SK-N-SH treated with all-trans-retinoic acid at 6 μM for 48 hours (cell line): ENCODE measurements around the gene CDHR3.

Experiments used
- CREB5 ChIP-seq: fragments of 250-450 bp; sonication (Bioruptor Pico); IDR thresholded peaks from 2 replicates; pipeline ENCODE4 v1.5.1; 2020; ENCODE audit warnings: low read depth, mild to moderate bottlenecking, moderate library complexity
- RARB ChIP-seq: fragments of 250-450 bp; sonication (Bioruptor Pico); IDR thresholded peaks from 2 replicates; pipeline ENCODE4 v1.8.0; 2021; ENCODE audit warnings: mild to moderate bottlenecking, moderate library complexity
- ZFP30 ChIP-seq: fragments of 450-650 bp; formaldehyde crosslinking; IDR thresholded peaks from 2 replicates; pipeline ENCODE4 v1.5.0; 2022; ENCODE audit warnings: mild to moderate bottlenecking, moderate library complexity
- ZNF70 ChIP-seq: fragments of 450-650 bp; formaldehyde crosslinking; IDR thresholded peaks from 2 replicates; pipeline ENCODE4 v1.5.0; 2020; ENCODE audit warnings: mild to moderate bottlenecking, moderate library complexity
- ZNF8 ChIP-seq: fragments of 450-650 bp; formaldehyde crosslinking; IDR thresholded peaks from 2 replicates; pipeline ENCODE4 v1.5.0; 2020; ENCODE audit warnings: mild to moderate bottlenecking, moderate library complexity

GRCh38 chr7:106048706-106049020 is 85.6 kb downstream of the CDHR3 start:
- TF ChIP-seq ZFP30 (CRISPR knock-in tag) (no peak), ZNF70 (CRISPR knock-in tag) (no peak), RARB (CRISPR knock-in tag) (no peak), CREB5 (CRISPR knock-in tag) (no peak), ZNF8 (CRISPR knock-in tag) (no peak)
